Tibial nerve (tissue), 4 donors: ENCODE results near the gene CEP112. TPM values are rescaled to one million over a fixed set of nuclear protein-coding genes. Genes with fewer than 3 reads are reported as not detected.

ENCODE experiments used
- DNase-seq, 2 donors: peaks; one replicate each; pipeline ENCODE4 v3.0.0-alpha.2; 2019; ENCODE audit warnings: low spot score in 2 of 2
- H3K27ac ChIP-seq, 4 donors: fragments of 200-600 bp; sonication (generic) in 3 of 4; one replicate each; pipeline ENCODE4 v1.5.1; 2017 to 2019; ENCODE audit warnings: mild to moderate bottlenecking in 1 of 4
- H3K27me3 ChIP-seq, 2 donors: fragments of 200-600 bp; sonication (generic) in 1 of 2; one replicate each; pipeline versions ENCODE4 v1.5.1 to v1.6.0; 2017 to 2019
- H3K36me3 ChIP-seq, 3 donors: fragments of 200-600 bp; sonication (generic); one replicate each; pipeline ENCODE4 v1.5.1; 2018 to 2019
- H3K4me1 ChIP-seq, 4 donors: fragments of 200-600 bp; sonication (generic) in 3 of 4; one replicate each; pipeline ENCODE4 v1.5.1; 2017 to 2019
- H3K4me3 ChIP-seq, 4 donors: fragments of 200-600 bp; sonication (generic) in 3 of 4; one replicate each; pipeline ENCODE4 v1.5.1; 2017 to 2019; ENCODE audit warnings: mild to moderate bottlenecking in 1 of 4, moderate library complexity in 1 of 4
- H3K9me3 ChIP-seq, 4 donors: fragments of 200-600 bp; sonication (generic) in 3 of 4; one replicate each; pipeline ENCODE4 v1.5.1; 2017 to 2019
- CTCF ChIP-seq, 5 experiments: fragments of 200-600 bp in 3 of 5; fragments of 450-650 bp in 2 of 5; sonication (generic) in 3 of 5; IDR thresholded peaks; one replicate each; pipeline ENCODE4 v1.5.1; 2016 to 2019; ENCODE audit warnings: antibody characterized with exemption in 5 of 5, mild to moderate bottlenecking in 3 of 5, moderate library complexity in 2 of 5
- EP300 ChIP-seq, 2 donors: sonication (generic); formaldehyde crosslinking; IDR thresholded peaks; one replicate each; pipeline ENCODE4 v1.6.1; 2017; ENCODE audit warnings: antibody characterized with exemption in 2 of 2, mild to moderate bottlenecking in 1 of 2
- POLR2A ChIP-seq, 2 donors: fragments of 450-650 bp; IDR thresholded peaks; one replicate each; pipeline ENCODE4 v1.6.1; 2017; ENCODE audit warnings: antibody characterized with exemption in 2 of 2, mild to moderate bottlenecking in 2 of 2, moderate library complexity in 2 of 2
- WGBS, 2 donors: methylation state at CpG; one replicate each; pipeline ENCODE4 v1.1.5; 2018; 5-methylcytosine and 5-hydroxymethylcytosine counted together
- total RNA-seq, 4 donors: library from RNA; depleted of rRNA; stranded (reverse); fragments of >200 nt; gene quantifications; one replicate each; pipeline ENCODE4 v1.1.0, GENCODE V29; 2016

Gene CEP112
- total RNA-seq, 4 donors from 2014 or later, result 26.0 to 46.8 (median 34.2) TPM

GRCh38 chr17:65718601-65719000, 473.3 kb downstream of the CEP112 start:
- DNase-seq, result no peak
- 65 to 68% methylated on average over 3 of the region's 3 CpGs for WGBS, 2 donors
- H3K4me3 ChIP-seq, result no peak overlapping the region
- no peak overlapping the region for H3K27ac ChIP-seq
- no peaks in the 10 kb centered on the region for H3K36me3 ChIP-seq
- H3K9me3 ChIP-seq, result no peaks in the 10 kb centered on the region
- no peaks in the 10 kb centered on the region for H3K27me3 ChIP-seq
- TF ChIP-seq POLR2A (IDR thresholded peaks at IDR 0.05) (no peak), CTCF (IDR thresholded peaks at IDR 0.05) (no peak), EP300 (IDR thresholded peaks at IDR 0.05) (no peak)
- H3K4me1 ChIP-seq, result peaks cover 0 to 8% (median 0%) of the 10 kb centered on the region in 4 donors

DNA sequence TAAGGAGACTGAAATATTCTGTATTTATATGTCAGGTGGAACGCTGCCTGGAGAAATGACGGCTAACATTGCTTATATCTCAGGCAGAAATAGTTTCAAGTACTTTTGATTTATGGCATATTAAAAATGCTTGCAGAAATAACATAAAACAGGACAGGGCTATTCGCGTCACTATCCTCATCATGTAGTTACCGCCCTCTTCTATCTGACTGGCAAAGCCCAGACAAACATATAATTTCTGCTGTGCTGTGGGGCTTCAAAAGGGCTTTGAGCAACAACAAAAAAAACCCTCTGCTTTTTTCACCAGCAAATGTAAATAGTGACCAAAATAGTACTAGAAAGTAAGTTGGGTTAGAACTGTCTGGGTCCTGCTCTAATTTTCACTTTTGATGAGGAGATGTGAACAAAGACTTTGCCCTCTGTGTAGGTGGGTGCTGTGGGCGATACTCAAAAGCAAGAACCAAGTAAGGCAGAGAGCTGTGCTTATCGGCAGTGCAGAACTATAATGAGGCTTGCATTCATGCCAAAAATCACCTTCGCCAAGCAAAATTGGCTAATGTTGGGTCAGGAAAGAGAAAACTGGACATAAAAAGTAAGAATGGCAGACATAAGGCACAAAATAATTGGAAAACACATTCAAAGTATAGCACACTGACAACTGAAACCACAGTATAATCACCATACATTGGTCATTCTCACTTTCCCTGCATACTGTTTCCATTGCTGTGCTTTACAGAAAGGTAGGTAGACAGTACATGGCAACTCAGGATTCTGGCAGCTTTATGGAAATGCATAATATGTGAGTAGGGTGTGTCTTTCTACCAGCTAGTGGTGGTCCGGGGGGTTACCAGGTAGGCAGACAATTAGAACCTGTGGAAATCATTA, 479.3 kb downstream of the CEP112 start:
- DNase-seq, result no peak

DNA sequence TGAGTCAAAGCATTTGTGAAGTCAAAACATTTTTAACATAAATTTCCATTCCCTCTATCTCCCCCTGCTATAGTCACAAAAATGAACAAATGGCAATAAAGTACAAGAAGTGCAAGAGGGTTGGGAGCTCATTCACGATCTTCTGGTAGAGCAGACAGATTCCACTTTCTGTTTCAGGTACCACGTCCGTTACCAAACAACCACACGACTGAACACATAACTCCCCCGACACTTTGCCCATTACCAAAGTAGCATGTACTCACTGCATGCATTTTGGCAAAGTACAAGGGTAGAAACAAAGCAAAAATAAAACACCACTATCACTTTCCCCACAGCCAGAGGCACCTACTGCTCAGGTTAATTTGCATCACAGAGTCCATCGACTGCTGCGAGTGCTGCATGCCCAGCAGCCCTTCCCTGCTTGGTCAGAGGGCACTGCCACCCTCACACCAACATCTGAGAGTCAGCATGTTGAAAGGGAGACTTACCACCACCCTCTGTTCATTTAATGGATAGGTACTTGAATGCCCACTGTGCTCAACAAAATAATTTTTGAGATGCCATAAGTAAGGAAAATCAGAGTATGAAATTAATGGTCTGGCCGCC, 480.2 kb downstream of the CEP112 start:
- no peaks in the 10 kb centered on the region for H3K36me3 ChIP-seq
- H3K27me3 ChIP-seq, result no peaks in the 10 kb centered on the region
- no peak for TF ChIP-seq POLR2A (IDR thresholded peaks at IDR 0.05)
- TF ChIP-seq EP300 (IDR thresholded peaks at IDR 0.05), result no peak
- H3K9me3 ChIP-seq, result no peaks in the 10 kb centered on the region
- no peak overlapping the region for H3K27ac ChIP-seq
- H3K4me1 ChIP-seq, result no peaks in the 10 kb centered on the region
- H3K4me3 ChIP-seq, result no peak overlapping the region
- DNase-seq, result no peak
- 89 to 95% methylated on average over 8 of the region's 8 CpGs for WGBS, 2 donors

More for the DNA sequence above, 479.3 kb downstream of the CEP112 start:
- H3K4me3 ChIP-seq, result no peak overlapping the region
- H3K27ac ChIP-seq, result no peak overlapping the region
- TF ChIP-seq CTCF (IDR thresholded peaks at IDR 0.05) (no peak), EP300 (IDR thresholded peaks at IDR 0.05) (no peak), POLR2A (IDR thresholded peaks at IDR 0.05) (no peak)
- WGBS, 2 donors, result 73 to 77% methylated on average over 9 of the region's 9 CpGs
- no peaks in the 10 kb centered on the region for H3K4me1 ChIP-seq
- H3K36me3 ChIP-seq, result no peaks in the 10 kb centered on the region
- no peaks in the 10 kb centered on the region for H3K27me3 ChIP-seq
- no peaks in the 10 kb centered on the region for H3K9me3 ChIP-seq

- no peak overlapping the region for H3K27ac ChIP-seq
- WGBS, 2 donors, result 73 to 80% methylated on average over 2 of the region's 2 CpGs
- H3K4me3 ChIP-seq, result no peak overlapping the region
- DNase-seq, result no peak
- no peak for TF ChIP-seq EP300 (IDR thresholded peaks at IDR 0.05)
- TF ChIP-seq CTCF (IDR thresholded peaks at IDR 0.05), result no peak
- no peak for TF ChIP-seq POLR2A (IDR thresholded peaks at IDR 0.05)
- no peaks in the 10 kb centered on the region for H3K4me1 ChIP-seq
- H3K27me3 ChIP-seq, result no peaks in the 10 kb centered on the region
- peaks cover 0 to 3% (median 0%) of the 10 kb centered on the region in 3 donors for H3K36me3 ChIP-seq
- H3K9me3 ChIP-seq, result no peaks in the 10 kb centered on the region
These were observed 484.2 kb downstream of the CEP112 start for GRCh38 chr17:65707780-65708179.

- H3K36me3 ChIP-seq, result peaks cover 0 to 3% (median 0%) of the 10 kb centered on the region in 3 donors
These were observed 487.2 kb downstream of the CEP112 start for GRCh38 chr17:65704731-65705130.

More at GRCh38 chr17:65704731-65705130, 487.2 kb downstream of the CEP112 start:
- no peak for DNase-seq
- WGBS, 2 donors, result 77 to 84% methylated on average over 5 of the region's 5 CpGs
- Histone ChIP-seq H3K4me3 (no peak overlapping the region), H3K27ac (no peak overlapping the region), H3K4me1 (no peaks in the 10 kb centered on the region), H3K9me3 (no peaks in the 10 kb centered on the region), H3K27me3 (no peaks in the 10 kb centered on the region)
- TF ChIP-seq EP300 (IDR thresholded peaks at IDR 0.05) (no peak), CTCF (IDR thresholded peaks at IDR 0.05) (no peak), POLR2A (IDR thresholded peaks at IDR 0.05) (no peak)
